T-helper 17 cell (primary cell): ENCODE results near the gene SORL1-AS1.

Experiments used
- ATAC-seq: fragments of 150-1000 bp; cut with Tn5 transposase; 2 replicates; pipeline ENCODE4 v1.10.0; 2021; ENCODE audit warnings: mild to moderate bottlenecking, moderate library complexity
- DNase-seq, 3 donors: peaks; one replicate each; pipeline versions ENCODE4 v3.0.0 to v3.0.0-alpha.2; 2020 to 2021
- H3K9me3 ChIP-seq: one replicate; pipeline ENCODE4 v1.7.0; 2013; ENCODE audit warnings: low read length, mild to moderate bottlenecking; ENCODE audit not compliant: control insufficient read depth, poor library complexity, severe bottlenecking
- H3K27ac Mint-ChIP-seq: one replicate; pipeline ENCODE4 v1.8.0; 2022; ENCODE audit warnings: mild to moderate bottlenecking, moderate library complexity, mixed read lengths
- H3K27me3 Mint-ChIP-seq: one replicate; pipeline ENCODE4 v1.8.0; 2022; ENCODE audit warnings: mixed read lengths
- H3K36me3 Mint-ChIP-seq: one replicate; pipeline ENCODE4 v1.8.0; 2022; ENCODE audit warnings: low read depth, mixed read lengths
- H3K4me1 Mint-ChIP-seq: one replicate; pipeline ENCODE4 v1.8.0; 2022; ENCODE audit warnings: mild to moderate bottlenecking, mixed read lengths
- H3K4me3 Mint-ChIP-seq: one replicate; pipeline ENCODE4 v1.8.0; 2022; ENCODE audit warnings: mild to moderate bottlenecking, moderate library complexity, mixed read lengths

Gene SORL1-AS1

DNA sequence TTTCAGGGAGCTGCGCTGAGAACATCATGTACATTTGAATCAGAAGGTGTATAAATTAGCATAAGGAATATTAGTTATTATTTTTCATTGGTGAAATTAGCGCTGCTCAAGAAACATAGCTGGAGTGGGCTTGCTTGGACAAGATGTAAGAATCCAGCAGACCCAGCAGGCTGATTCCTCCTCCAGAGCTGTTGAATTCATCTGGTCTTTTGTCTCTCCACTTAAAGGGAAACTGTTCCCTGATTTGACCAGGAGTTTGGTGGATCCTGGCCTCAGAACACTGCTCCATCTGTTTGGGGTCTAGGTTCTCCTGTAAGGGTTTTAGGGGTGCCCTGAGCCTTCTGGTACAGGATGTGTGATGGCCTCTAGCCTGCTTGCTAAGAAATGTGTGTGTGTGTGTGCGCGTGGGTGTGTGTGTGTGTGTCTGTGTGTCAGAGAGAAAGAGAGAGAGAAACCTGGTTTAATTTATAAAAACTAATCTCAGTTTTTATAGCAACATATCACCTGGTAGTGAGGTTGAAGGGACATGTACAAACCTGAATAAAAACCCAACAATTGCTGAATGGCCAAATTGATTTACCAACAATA, 9.0 kb downstream of the SORL1-AS1 start:
- Mint-ChIP-seq H3K4me1 (peaks cover 44% of the 10 kb centered on the region), H3K27me3 (no peaks in the 10 kb centered on the region), H3K27ac (peak overlapping the region; percentile 96), H3K36me3 (peaks cover 14% of the 10 kb centered on the region), H3K4me3 (peak overlapping the region; percentile 36)
- ATAC-seq (no peak), DNase-seq (no peak)
- no peaks in the 10 kb centered on the region for H3K9me3 ChIP-seq

DNA sequence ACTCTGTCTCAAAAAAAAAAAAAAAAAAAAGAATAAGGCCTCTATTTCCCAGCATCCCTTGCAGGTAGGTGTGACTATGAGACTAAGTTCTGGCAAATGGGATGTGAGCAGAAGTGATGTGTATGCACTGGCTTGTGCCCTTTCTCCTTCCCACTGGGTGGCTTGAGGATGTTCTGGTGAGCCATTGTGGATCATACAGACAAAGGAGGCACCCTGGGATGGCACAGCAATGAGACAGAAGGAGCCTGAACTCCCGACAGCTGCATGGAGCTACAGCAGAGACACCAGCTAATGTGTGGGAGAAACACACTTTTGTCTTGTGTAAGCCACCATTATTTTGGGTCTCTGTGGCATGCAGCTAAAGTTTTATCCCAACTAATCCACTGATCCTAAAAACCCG, 11.2 kb downstream of the SORL1-AS1 start:
- DNase-seq: no peak
- Mint-ChIP-seq H3K4me1 (peaks cover 34% of the 10 kb centered on the region), H3K4me3 (no peak overlapping the region)

DNA sequence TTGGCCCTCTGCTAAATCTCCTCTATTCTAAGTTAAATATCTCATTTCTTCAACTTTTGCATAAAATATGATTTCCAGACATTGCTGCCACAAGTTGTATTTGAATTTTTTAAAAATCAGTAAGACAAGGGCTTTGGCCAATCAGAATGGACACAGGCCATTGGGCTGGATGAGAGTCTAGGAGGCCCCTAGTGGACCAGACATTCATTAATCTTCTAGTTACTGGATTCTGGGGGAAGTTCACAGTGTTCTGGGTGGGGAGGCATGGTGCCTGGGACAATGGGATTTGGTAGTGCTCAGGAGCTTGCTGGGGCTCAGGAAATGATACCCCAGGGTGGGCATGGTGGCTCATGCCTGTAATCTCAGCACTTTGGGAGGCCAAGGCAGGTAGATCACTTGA, 13.0 kb downstream of the SORL1-AS1 start:
- Mint-ChIP-seq H3K36me3 (peaks cover 3% of the 10 kb centered on the region), H3K4me3 (no peak overlapping the region), H3K4me1 (peaks cover 30% of the 10 kb centered on the region), H3K27me3 (no peaks in the 10 kb centered on the region), H3K27ac (no peak overlapping the region)
- DNase-seq: no peak
- H3K9me3 ChIP-seq: no peaks in the 10 kb centered on the region
- ATAC-seq: no peak

More for the DNA sequence above, 11.2 kb downstream of the SORL1-AS1 start:
- no peaks in the 10 kb centered on the region for H3K9me3 ChIP-seq
- Mint-ChIP-seq H3K36me3 (peaks cover 9% of the 10 kb centered on the region), H3K27me3 (no peaks in the 10 kb centered on the region), H3K27ac (no peak overlapping the region)
- ATAC-seq: no peak

DNA sequence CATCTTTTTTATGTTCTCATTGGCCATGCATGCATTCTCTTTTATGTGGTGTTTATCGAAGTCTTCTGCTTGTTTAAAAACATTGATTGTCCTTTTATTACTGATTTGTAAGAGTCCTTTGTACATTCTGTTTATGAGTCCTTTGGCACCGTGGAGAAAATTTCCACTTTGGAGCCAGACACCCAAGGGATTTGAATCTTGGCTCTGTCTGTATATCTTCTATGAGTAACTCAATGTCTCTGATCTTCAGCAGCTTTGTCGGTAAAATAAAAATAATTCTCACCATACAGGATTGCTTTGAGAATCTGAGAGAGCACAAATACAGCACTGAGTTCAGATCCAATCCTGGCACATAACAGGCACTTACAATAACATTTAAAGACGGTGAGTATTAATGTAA, 13.4 kb downstream of the SORL1-AS1 start:
- DNase-seq: no peak
- no peak overlapping the region for H3K27ac Mint-ChIP-seq
- H3K36me3 Mint-ChIP-seq: peaks cover under 1% of the 10 kb centered on the region
- no peaks in the 10 kb centered on the region for H3K27me3 Mint-ChIP-seq
- H3K4me1 Mint-ChIP-seq: peaks cover 27% of the 10 kb centered on the region
- H3K4me3 Mint-ChIP-seq: no peak overlapping the region
- no peaks in the 10 kb centered on the region for H3K9me3 ChIP-seq
- ATAC-seq: no peak

DNA sequence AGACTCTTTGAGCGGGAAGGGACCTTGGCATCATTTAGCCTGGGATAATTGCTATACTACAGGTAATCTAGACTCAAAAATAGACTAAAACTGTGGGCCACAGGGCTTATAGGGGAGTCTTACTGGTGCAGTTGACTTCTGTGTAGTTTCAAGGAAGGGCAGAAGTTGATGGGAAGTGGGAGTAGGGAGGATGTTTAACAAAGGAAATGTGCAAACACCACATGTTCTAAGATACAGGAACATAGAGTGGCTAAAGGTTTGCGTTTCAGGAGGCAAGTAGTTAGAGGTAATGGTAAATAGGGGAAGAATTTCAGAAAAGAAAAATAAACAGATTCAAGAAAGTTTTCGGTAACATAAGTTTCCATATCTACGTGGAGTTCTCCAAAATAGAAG, 15.1 kb downstream of the SORL1-AS1 start:
- ATAC-seq (no peak), DNase-seq (no peak)
- Mint-ChIP-seq H3K4me1 (peaks cover 23% of the 10 kb centered on the region), H3K36me3 (no peaks in the 10 kb centered on the region), H3K27me3 (no peaks in the 10 kb centered on the region), H3K4me3 (no peak overlapping the region), H3K27ac (no peak overlapping the region)
- no peaks in the 10 kb centered on the region for H3K9me3 ChIP-seq

DNA sequence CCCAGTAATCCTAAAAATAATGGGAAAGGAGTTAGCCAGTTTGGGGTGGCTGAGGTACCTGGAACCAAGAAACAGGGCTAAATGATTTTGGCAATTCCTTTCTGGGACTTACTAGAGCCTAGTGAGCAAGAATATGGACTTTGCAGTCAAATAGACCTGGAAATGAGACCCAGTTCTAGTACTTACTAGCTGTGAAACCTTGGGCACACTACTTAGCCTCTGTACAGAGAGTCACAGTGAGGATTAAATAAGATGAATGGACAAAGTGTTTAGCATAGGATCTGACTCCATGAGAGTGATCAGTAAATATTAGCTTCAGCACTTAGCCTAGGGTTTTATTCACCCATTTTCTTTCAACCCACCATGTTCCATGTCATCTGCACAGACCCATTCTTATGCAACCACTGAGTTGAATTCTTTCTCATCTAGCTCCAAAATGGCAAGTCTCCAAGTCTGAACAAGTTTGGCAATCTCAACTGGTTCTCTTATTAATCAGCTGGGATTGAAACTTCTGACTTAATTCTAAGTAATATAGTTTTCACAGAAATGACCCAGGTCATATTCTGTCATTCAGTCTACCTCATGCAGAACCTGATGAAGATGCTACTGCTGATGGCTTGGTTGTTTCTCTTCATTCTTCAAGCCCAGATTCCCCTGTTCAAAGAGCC, 15.6 kb downstream of the SORL1-AS1 start:
- no peaks in the 10 kb centered on the region for H3K27me3 Mint-ChIP-seq
- H3K4me3 Mint-ChIP-seq: no peak overlapping the region
- no peak overlapping the region for H3K27ac Mint-ChIP-seq
- H3K36me3 Mint-ChIP-seq: no peaks in the 10 kb centered on the region
- DNase-seq (no peak), ATAC-seq (no peak)
- peaks cover 23% of the 10 kb centered on the region for H3K4me1 Mint-ChIP-seq
- H3K9me3 ChIP-seq: no peaks in the 10 kb centered on the region

DNA sequence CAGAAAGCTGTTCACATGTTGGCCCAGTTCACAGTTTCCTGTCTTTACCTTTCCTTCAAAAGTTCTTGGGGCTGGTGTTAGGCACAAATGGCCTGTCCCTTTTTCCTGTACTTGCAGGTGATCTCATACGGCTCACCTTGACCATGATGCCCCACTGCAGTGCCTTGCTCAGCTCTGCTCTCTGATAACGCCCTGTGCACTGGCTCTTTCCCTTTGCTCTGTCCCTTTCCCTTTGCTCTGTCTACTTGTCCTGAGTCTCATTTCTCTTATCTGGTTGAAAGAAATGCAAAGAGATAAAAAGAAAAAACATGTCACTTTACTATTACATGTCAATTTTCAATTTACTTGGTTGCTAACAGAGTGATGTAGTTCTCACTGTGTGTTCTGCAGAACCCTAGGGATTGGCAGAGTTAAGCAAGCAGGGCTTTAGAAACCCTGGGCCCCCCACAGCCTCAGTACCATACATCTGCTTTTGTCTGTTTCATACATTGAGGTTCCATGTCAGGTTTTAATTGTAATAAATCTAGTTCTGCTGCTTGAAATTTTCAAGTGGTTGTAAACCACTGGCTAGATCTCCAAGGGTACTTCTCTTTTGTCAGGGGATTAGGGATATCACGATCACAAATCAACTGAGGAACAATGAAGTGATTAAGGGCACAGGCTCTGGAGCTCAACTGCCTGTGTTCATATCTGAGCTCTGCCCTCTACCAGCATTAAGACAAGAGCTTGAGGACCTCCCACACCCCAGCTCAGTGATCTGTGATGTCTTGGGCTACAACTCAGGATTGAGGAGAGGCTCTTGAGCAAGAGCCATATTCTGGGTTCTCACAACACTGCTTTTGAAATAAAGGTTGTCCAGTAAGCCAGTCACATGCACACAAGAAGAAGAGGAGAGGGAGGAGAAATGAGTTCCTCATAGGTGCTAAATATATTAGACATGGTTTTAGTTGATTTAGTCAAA, 16.9 kb downstream of the SORL1-AS1 start:
- Mint-ChIP-seq H3K27ac (peak overlapping the region; percentile 81), H3K4me1 (peaks cover 27% of the 10 kb centered on the region), H3K27me3 (no peaks in the 10 kb centered on the region), H3K36me3 (peaks cover 3% of the 10 kb centered on the region), H3K4me3 (no peak overlapping the region)
- H3K9me3 ChIP-seq: no peaks in the 10 kb centered on the region
- ATAC-seq: no peak
- DNase-seq: no peak

DNA sequence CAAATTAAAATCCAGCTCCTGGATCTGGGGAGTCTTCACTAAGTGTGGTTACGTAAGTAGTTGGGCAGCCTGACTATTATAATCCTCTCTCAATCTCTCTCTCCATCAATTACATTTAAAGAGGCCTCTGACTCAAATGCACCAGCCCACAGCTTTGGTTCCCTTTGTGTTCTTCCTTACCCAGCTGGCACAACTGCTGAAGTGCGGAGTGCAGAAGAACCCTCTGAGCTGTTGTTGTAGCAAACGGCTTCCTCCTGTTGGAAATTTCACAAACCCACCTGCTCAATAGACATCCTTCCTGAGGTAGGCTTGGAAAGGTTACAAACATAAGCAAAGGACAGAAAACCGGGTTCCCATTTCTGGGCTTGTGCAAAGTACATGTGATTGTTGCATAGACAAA, 17.6 kb downstream of the SORL1-AS1 start:
- H3K36me3 Mint-ChIP-seq: peaks cover 3% of the 10 kb centered on the region
- DNase-seq (no peak), ATAC-seq (no peak)
- peak overlapping the region; percentile 81 for H3K27ac Mint-ChIP-seq
- H3K27me3 Mint-ChIP-seq: no peaks in the 10 kb centered on the region
- peaks cover 24% of the 10 kb centered on the region for H3K4me1 Mint-ChIP-seq
- H3K9me3 ChIP-seq: no peaks in the 10 kb centered on the region
- H3K4me3 Mint-ChIP-seq: no peak overlapping the region

DNA sequence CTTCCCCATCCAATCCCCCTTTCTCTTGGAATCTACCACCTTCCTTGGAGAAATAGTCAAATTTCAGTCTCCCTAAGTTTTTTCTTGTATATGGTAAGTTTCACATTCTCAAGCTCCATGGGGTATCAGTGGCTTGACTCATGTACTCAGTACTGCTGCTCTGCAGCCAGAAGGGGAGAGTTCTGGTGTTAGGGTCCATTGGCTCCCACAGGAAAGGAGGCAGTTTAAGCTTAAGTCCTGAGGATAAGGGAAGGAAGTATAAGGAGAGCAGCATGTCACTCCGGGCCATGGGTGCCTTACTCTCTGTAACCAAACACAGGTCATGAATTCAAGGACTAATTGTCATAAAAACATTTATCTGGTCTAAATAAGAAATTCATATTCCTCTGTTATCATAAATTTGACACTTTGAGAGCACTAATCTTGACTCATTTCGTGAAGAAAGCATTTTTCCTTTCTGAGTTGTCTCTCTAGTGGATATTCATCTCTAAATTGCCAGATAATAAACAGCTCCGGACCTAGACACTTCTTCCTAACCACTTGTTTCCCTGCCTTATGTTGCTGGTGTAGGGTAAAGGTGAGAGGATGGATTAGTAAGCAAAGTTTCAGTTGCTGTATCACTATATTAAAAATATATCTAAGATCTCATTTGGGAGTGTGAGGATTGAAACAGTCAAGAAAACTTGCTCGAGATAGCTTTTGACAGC, 20.8 kb downstream of the SORL1-AS1 start:
- DNase-seq (no peak), ATAC-seq (no peak)
- Mint-ChIP-seq H3K27me3 (no peaks in the 10 kb centered on the region), H3K4me3 (no peak overlapping the region), H3K36me3 (peaks cover 3% of the 10 kb centered on the region), H3K4me1 (peaks cover 14% of the 10 kb centered on the region), H3K27ac (peak overlapping the region; percentile 49)
- H3K9me3 ChIP-seq: no peaks in the 10 kb centered on the region

DNA sequence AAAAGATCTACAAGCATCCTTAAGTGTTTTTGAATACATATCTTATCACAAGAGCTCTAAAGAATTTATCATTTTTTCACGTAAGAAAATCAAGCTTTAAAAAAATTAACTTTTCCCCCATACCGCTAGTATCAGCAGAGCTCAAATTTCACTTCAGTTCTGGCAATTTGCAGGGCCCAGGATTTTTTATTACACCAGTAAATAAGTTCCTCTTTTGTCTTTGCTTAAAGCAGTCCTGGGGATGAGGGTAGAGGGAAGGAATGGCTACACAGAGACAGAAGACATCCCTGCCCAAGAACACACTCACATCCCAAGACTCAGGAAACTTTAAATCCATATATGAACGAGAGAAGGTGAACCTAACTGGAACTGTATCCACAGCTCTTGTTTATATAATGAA, 23.2 kb downstream of the SORL1-AS1 start:
- Mint-ChIP-seq H3K4me1 (peaks cover 6% of the 10 kb centered on the region), H3K27ac (no peak overlapping the region), H3K27me3 (no peaks in the 10 kb centered on the region), H3K4me3 (no peak overlapping the region), H3K36me3 (peaks cover 3% of the 10 kb centered on the region)
- ATAC-seq (no peak), DNase-seq (no peak)
- no peaks in the 10 kb centered on the region for H3K9me3 ChIP-seq

DNA sequence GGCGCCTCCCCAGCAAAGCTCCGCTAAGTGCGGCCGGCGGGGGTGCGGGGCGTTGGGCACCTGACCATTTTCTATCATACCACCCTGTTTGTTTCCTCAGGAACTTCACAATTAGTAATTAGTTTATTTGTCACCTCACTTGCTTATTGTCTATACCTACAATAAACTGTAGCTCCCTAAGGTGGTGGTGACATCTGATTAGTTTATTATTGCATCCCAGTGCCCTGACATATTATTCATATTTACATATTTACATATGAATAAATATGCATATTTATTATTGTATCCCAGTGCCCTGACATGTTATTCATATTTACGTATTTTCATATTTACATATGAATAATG, 25.4 kb downstream of the SORL1-AS1 start:
- DNase-seq (no peak), ATAC-seq (no peak)
- Mint-ChIP-seq H3K27me3 (no peaks in the 10 kb centered on the region), H3K36me3 (peaks cover 3% of the 10 kb centered on the region), H3K4me1 (peaks cover 15% of the 10 kb centered on the region), H3K4me3 (peak overlapping the region; percentile 77), H3K27ac (no peak overlapping the region)
- H3K9me3 ChIP-seq: no peaks in the 10 kb centered on the region

DNA sequence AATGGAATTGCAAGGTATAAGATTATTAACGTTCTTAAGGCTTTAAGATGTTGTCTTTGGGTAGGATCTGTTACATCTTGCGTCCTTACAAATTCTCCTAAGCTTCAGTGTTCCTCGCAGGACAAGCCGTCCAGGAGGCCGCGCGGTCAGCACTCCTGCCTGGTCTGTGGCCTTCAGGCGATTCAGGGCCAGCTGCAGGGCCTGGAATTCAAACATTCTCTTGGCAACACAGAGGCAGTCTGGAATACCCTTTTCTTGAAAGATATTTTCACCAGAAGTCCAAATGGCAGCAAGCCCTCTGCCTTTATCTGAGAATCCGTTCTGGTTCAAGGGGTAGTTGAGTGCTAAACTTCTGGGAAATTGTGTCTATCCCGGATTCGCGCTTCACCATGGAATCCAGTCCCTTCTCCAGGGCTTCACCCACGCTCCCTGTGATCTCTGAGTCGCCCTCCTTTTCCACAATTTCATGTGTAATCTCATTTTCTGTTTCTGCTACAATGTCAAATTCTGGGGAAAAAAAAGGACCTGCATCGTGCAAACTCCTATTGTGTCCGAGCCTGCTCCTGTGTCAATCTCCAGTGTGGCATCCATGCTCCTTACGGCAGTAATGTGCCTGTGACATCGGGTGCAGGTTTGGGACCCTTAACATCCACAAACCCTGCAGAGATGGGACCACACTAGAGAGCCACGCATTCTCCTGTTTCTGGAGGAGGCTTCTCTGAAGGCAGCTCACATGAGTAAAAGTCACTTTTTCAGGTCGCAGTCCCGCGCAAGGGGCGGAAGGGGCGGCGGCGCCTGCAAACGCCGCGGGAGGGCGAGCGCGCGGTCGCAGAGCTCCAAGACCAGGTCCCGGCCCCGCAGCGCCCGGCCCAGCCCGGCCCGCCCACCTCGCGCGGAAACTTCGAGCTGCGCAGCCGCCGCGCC, 26.0 kb downstream of the SORL1-AS1 start:
- Mint-ChIP-seq H3K4me3 (peak overlapping the region; percentile 77), H3K36me3 (peaks cover 2% of the 10 kb centered on the region), H3K27me3 (no peaks in the 10 kb centered on the region), H3K4me1 (peaks cover 17% of the 10 kb centered on the region), H3K27ac (peak overlapping the region; percentile 72)
- ATAC-seq (peak; percentile 75), DNase-seq (peak in 1 of 3 donors; percentile 22)
- no peaks in the 10 kb centered on the region for H3K9me3 ChIP-seq
